GM18498 (cell line): ENCODE results near the gene LRRC43.

ENCODE experiments used
- ATAC-seq: cut with Tn5 transposase; IDR thresholded peaks from one replicate; pipeline ENCODE4 v1.9.1; 2021; ENCODE audit warnings: mild to moderate bottlenecking, moderate library complexity; ENCODE audit not compliant: unreplicated experiment

LRRC43 gene

GRCh38 chr12:122215771-122216170 is 32.8 kb downstream of the LRRC43 start:
- no peak for ATAC-seq

- ATAC-seq: no peak
Measured at GRCh38 chr12:122216445-122216844, 33.5 kb downstream of the LRRC43 start.

- ATAC-seq: peak; percentile 90
Measured at GRCh38 chr12:122225683-122226365, 42.9 kb downstream of the LRRC43 start, which contains the start of gene DIABLO. DIABLO (minus strand) TSS chr12:122226052; CDS start chr12:122226014, 38 bp downstream.

- ATAC-seq: no peak
Measured at GRCh38 chr12:122226366-122227125, 43.6 kb downstream of the LRRC43 start.

- ATAC-seq: no peak
Measured at GRCh38 chr12:122227341-122227740, 44.4 kb downstream of the LRRC43 start.

- no peak for ATAC-seq
Measured at GRCh38 chr12:122228092-122228491, 45.2 kb downstream of the LRRC43 start.

- ATAC-seq: no peak
Measured at GRCh38 chr12:122230798-122231197, 47.9 kb downstream of the LRRC43 start.

- ATAC-seq: no peak
Measured at GRCh38 chr12:122232691-122233090, 49.8 kb downstream of the LRRC43 start.

GRCh38 chr12:122235741-122236140 is 52.8 kb downstream of the LRRC43 start:
- no peak for ATAC-seq

GRCh38 chr12:122238861-122239260 is 55.9 kb downstream of the LRRC43 start:
- ATAC-seq: no peak

- no peak for ATAC-seq
Measured at GRCh38 chr12:122243965-122244364, 61.0 kb downstream of the LRRC43 start.

- ATAC-seq: no peak
Measured at GRCh38 chr12:122244565-122245371, 61.8 kb downstream of the LRRC43 start.

- ATAC-seq: no peak
Measured at GRCh38 chr12:122245553-122245952, 62.6 kb downstream of the LRRC43 start.

- no peak for ATAC-seq
Measured at GRCh38 chr12:122250047-122250446, 67.1 kb downstream of the LRRC43 start.

- no peak for ATAC-seq
Measured at GRCh38 chr12:122250536-122250935, 67.6 kb downstream of the LRRC43 start.
